Kidney glomerular epithelial cell (primary cell): ENCODE results near the gene CORO2A.
"Not testable (repeated sequence)": the region's sequence is repeated elsewhere in the genome, so short reads cannot be mapped to it uniquely, and the experiment has no call there.

Experiments used
- DNase-seq: peaks from one replicate; lab custom pipeline; 2025; lab: John Stamatoyannopoulos, UW

CORO2A gene

DNA sequence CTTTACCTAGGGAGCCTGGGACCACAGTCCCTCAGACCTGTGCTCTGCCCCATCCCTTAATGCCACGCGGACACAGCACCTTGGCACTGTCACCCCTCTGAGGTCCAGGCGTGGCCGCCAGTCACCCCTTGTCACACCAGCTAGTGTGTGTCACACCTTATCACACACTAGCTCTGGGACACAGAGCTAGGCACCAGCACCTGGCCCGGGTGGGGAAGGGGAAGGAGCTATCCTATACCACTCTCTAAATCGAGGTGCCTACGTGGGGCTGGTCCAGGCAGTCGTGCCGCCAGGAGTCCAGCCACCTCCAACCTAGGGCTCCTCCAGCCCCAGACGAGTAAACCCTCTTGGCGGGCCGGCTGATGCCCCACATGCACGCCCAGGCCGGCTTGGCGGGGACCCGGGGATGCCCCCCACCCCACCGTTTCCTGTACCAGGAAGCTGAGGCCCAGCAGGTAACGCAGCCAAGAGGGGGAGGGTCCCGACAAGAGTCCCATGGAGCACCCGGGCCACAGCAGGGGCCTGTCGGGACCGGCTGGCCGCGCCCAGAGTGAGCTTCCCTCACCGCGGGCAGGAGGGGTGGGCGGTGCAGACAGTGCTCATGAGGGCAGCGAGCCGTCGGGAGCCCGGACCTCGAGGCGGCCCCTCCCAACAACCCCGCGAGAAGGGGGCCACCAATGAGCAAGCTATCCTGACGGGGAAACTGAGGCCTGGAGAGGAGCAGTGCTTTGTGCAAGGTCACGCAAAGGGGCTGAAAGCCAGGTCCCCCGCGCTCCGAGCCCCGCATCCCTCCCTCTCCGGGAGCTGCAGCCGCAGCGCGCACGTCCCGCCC, 550 bp downstream of the CORO2A start:
- DNase-seq: no peak

DNA sequence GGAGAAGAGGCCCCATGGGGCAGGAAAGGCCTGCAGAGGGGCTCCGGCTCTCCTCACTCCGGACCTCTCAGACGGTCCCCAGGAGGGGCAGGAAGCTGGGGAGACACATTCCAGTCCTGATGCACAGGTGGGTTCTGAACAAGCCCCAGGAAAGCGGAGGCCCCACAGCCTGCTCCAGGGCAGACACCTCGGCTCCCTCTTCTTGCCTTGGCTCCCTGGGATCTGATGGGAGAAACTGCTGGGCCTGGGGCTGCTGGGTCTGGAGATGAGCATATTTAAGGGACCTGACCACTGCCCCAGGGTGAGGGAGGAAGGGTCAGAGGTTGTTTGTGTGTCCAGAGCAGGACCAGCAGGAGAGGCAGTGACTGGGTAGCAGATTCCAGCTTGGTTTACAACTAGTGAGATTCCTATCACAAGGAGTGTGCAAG, 1.2 kb downstream of the CORO2A start:
- no peak for DNase-seq

DNA sequence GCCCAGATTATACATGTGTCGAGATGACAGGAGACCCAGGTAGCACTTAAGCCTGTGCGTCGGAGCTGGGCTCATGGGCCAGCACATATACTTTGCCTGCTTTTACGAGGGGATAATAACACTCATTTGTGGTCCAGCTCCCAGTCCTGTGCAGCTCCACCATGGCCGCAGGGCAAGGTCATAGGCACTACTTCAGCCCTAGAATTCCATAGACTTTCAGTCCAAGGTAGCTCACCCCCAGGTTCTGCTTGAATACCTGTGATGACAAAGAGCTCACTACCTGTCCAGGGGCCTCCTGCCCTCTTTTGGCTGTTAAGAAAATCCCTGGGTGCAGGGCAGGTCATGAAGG, 1.7 kb downstream of the CORO2A start:
- no peak for DNase-seq

DNA sequence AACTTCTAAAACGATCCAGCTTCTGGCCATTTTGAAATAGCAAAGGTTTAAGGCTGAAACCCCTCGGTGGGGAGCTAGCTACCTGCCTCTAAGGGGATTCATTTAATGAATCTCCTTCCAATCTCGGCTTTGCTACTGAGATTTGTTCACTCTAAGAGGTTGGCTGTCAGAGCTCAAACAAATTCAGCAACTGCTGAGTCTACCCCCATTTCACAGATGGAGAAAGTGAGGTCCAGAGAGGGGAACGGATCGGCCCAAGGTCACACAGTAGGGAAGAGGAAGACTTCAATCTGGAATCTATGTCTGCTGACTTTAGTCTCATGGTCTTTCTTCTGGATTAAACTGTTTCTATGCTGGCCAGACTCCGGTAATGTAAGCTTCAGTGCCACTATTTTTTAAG, 3.0 kb downstream of the CORO2A start:
- DNase-seq: no peak

DNA sequence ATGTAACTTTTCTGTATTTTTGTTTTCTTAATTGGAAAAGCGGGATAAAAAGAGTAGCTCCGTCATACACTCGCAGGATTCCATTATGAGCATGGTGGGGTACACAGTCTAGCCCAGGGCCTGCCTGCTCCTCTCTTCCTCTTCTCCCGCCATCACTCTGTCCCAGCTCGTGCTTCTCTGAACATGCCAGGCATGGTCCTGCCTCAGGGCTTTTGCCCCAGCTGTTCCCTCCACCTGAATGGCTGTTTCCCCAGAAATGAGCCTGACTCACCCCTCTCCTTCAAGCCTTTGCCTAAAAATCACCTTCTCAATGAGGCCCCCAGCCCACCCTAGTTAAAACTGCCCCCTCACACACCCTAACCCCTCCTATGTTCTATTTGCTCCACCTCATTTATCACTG, 4.5 kb downstream of the CORO2A start:
- DNase-seq: no peak

DNA sequence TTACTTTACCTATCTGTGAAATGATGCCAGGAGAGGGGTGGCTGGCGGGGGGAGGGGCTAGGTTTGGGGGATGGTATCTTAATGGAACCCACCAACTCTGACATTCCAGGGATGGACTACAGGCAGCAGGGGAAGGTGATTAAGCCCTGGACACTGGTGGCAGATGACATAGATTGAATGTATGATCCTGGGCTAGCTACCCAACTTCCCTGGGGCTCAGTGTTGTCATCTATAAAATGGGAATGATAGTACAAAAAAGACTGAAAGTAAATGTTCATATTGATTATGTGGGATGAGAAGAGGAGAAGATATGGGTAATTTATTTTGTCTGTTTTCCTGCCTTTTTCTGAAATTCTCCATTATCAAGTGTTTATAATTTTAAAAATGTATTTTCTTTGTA, 6.2 kb downstream of the CORO2A start:
- DNase-seq: no peak

DNA sequence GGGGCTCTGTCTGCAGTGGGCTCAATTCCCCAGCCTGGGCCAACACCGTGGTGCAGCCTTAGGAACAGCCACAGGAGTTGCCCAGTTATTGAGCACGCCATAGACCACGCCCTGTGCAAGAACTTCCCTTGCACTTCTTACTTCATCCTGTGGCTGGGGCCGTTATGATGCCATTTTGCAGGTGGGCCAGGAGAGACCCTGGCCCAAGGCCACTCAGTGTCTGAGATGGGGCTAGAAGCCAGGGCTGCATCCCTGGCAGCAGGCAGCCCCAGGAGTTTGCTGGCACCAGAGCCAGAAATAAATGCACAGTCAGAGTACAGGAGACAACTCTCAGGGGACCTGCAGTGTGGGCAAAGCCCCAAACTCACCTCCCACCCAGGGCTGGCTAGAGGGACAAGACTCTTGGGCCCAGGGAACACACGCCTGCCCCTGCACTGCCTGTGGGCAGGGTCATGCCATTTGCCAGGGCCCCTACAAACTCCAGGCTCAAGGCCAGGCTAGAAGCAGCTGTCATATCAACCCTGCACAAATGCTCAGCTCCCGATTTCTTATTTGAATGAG, 6.7 kb downstream of the CORO2A start:
- no peak for DNase-seq

DNA sequence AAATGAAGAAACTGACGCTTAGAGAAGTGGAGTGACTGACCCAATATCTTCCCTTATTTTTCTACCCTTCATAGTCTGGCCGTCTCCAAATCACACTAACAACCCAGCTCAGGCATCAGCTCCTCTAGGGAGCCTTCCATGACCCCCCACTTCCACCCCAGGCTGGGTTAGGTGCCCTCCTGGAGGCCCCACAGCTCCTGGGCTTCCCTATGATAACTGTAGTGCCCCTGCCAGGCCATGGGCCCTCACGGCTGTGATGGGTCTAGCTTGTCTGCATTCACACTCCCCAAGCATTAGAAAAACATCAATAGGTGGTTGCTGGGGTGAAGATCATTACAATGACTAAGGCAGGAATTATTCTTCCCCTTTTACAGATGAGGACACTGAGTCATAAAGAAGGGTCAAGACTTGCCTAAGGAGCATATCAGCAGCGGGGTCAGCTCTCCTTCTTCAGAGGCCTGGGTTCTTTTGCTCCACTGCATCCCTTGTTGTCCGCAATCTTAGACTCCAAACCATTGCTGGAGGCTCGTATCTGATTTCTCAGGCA, 7.3 kb downstream of the CORO2A start:
- DNase-seq: no peak

DNA sequence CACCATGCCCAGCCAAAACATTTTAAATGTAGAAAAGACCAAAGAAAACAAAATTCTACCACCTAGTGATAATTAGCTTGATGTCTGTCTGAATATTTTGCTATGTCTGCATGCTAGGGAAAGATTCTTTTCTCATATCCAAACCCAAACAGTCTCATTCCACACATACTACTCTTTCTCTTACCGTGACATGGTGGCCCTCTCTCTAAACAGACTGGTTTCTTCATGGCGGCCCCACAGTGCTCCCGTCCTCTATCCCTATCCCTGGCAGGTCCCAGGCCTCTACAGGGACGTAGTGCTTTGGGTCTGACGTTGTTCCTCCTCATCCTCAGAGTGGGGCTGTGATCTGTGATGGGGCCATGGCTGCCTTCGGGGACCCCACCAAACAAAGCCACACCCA, 8.1 kb downstream of the CORO2A start:
- DNase-seq: no peak

DNA sequence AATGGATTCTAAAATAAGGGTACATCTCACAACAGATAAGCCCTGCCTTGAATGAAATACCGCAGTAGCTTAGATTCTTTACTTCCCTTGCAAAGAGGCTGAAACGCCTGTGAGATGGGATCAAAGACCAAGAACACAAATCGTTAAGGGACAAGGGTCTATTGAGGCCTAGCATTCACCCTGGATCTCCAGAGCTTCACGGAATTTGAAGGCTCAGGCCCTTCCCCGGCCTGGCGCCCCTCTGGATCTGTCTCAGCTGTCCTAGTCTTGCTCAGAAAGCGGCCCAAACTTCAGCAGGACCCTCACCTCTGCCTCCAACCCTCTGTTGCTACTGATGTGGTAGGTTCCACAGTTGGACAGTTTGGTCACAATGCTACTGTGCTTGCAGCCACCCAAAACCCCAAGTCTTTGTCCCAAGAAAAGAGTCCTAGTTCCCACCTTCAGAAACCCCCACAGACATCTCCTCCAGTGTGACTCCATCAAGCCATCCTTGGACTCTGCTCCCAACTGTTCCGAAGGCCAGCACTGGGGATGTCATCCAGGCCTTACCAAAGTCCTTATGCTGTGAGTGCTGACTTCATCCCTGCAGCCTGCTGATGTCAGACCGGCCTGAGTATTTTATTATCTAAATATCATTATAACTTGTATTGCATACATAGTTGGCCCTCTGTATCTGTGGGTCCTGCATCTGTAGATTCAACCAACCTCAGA, 9.4 kb downstream of the CORO2A start:
- DNase-seq: no peak

DNA sequence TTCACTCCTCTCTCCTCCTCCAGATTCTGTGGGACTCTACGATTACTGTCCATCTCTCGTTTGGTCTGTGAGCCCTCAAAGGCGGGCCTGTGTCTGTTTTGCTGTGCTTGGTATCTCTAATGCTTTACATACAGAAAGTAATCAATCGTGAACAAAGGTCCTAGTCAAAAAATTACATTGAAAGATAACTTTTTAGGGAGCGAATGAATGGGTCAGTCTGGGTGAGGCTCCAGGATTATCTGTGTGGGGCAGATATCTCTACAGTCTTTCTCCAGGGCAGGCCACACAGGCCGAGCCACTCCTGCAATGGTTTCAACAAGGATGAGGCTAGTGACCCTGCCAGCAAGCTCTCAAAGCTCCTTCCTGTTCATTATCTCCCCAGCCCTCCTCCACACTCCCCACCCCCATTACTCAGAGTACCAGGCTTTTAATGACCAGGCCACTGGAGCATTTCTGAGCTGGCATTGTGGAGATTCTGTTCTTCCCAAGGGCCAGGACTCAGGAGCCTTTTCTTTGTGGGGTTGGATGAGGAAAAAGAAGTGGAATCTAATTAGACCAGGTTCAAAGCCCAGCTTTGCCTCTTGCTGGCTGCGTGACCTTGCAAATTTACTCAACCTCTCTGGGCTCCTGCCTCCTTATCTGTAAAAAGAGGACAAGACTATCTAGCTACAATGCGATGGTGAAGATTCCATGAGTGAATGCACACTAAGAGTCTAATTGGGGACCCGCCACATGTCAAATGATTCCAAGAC, 10.2 kb downstream of the CORO2A start:
- peak; percentile 4 for DNase-seq

DNA sequence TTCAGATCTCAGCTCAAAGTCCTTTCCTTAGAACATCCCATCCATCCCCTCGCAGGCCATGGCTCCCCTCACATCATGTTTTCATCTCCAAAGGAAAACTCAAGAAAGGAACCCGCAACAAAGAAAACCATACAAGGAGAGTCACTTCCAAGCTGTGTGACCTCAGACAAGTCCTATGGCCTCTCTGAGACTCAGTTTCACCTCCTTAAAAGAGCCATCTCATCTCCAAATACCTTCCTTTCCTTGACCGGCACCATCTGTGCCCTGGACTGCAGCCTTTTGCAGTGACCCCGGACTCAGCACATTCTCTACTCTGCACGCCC, 10.7 kb downstream of the CORO2A start:
- DNase-seq: no peak

DNA sequence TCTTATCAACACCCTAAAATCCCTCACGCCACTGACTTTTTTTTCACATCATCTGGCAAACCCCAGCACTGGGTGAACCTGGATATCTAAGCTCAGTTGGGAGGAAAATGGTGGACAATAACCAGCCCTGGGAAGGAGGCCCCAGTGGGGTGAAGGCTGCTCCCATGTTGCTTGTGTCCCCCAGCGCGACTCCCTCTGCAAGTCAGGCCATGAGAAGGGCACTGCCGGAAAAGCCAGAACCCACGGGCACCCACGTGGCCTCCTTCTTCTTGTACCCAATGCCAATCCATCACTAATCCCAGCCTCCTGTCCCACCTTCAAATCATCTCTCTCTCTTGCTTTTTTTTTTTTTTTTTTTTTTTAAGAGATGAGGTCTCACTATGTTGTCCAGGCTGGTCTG, 11.4 kb downstream of the CORO2A start:
- no peak for DNase-seq

DNA sequence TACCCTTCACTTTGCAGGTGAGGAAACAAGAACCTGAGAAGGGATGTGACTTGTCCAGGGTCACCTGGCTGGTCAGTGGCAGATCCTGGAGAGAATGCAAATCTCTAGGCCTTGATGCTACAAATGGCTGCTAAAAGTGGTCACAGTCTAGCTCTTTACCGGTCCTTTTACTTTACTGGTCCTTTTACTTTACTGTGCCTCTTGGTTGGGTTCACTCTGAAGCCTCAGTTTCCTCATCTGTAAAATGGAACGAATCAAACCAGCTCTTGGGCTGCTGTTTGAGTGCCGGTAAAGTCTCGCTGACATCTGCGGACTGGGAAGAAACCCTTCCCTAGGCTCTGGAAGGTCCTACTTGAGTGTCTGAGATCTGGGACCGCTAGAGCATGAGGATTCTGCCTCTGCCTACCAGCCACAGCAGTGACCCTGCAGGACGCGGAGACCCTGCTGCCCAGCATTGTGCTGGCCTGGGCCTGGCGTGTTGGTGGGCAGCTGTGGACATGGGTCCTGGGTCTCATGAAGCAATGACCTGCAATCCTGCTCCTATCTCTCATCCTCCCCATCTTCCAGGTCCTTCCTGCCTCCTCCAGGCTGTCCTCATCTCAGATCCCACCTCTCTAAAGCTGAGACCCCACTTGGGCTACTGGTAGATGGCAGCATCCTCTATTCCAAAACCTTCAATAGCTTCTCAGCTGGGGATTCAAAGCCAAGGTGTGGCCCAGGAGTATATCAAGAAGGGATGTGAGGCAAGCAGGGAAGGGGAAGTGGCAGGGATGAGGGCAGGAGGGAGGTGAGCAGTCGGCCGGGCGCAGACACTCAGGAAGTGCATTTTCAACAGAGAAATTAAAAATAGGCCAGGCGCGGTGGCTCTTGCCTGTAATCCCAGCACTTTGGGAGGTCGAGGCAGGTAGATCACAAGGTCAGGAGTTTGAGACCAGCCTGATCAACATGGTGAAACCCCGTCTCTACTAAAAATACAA, 13.3 kb downstream of the CORO2A start:
- DNase-seq: no peak

DNA sequence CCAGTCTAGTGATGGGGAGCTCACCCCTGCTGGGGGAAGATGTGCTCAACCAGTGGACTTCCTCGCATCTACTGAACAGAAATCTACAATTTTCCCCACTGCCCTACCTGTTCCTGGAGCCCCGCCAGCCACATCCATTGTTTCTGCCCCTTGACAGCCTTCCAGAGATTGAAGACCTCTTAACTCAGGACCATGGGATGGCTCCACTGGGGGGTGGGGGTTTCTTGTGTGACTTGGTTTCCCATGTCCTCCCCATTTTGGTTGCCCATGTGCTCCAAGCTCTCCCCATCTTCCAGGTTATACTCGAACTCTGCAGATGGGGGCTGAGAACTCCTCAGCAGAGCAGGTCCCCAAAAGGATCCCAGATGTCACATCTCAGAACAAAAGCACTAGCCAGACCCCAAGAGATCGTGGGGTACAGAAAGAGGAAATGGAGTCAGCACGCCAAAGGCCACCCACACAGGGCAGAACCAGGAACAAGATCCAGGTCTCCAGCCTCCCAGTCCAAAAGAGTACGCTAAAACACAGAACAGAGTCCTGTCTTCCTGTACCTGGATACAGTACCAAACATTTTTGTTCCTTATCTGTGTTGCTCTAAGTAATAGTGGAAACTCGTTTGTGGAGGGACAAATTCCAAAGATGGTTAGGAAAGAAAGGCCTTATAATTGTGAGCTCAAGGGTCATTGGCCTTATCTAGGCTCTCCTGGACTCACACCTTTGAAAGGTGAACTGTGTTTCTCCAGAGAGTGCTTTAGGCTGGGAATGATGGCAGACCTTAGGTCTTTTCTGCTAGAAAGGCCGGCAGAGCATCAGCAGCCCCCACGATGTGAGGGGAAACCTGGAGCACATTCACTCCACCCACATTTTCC, 15.8 kb downstream of the CORO2A start:
- no peak for DNase-seq

DNA sequence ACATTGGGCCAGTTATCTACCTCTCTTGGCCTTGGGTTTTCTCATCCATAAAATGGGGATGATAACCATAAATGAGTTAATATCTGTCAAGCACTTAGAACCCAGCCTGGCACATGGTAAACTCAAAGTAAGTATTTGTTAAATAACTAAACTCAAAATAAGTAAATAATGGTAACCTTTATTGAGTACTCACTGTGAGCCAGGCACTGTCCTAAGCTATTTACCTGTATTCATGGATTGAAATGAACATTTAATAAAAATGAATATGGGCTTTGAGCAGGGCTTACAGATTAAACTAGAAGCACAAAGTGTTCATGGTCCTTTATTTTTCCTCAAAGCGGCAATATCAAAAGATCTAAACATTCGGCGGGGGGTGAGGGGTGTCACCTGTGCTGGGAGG, 16.7 kb downstream of the CORO2A start:
- no peak for DNase-seq

DNA sequence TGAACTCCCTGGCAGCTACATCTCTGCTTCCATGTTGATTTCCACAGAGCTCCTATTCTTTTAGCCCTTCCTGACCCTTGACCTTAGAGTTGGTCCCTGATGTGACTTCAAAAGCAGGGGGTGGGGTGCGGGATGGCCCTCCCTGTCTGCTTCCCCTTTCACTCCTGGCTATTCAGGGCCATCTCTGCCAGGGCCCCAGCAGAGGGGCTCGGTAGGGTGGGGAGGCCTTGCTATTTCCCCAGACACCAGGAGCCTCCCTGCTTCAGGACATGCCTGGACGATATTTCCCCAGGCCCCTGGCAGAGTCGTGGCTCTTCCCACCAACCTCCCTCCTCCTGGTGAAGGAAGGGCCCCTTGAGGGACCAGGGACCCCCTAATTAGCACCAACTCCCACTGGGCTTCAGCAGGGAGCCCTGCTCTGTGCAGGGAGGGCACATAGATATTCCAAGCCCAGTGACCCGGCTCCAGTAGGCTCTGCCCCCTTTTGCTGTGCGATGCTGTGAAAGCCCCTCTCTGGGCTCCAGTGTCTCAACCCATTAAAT, 17.3 kb downstream of the CORO2A start:
- no peak for DNase-seq

DNA sequence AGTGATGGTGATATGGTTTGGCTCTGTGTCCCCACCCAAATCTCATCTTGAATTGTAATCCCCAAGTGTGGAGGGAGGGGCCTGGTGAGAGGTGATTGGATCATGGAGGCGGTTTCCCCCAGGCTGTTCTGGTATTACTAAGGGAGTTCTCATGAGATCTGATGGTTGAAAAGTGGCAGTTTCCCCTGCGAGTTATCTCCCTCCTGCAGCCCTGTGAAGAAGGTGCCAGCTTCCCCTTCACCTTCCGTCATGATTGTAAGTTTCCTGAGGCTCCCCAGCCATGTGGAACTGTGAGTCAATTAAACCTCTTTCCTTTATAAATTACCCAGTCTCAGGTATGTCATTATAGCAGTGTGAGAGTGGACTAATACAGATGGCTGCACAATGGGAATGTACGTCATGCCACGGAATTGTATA, 17.9 kb downstream of the CORO2A start:
- not testable (repeated sequence) for DNase-seq

DNA sequence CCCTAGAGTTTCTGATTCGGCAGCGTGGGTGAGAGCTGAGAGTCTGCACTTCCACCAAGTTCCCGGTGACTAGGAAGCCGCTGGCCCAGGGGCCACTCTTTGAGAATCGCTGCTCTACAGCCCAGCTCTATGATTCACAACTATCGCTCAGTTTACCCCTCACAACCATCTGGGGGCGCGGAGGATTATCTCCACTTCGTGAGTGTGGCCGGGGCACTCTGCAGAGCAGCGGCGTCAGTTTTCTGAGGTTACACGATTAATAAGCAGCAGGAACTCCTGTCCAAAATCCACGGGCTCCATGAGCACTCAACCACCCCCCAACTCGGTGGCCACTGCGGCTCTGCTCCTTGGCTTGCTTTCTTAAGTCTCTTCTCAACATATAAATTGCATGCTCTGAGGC, 19.3 kb downstream of the CORO2A start:
- DNase-seq: no peak

DNA sequence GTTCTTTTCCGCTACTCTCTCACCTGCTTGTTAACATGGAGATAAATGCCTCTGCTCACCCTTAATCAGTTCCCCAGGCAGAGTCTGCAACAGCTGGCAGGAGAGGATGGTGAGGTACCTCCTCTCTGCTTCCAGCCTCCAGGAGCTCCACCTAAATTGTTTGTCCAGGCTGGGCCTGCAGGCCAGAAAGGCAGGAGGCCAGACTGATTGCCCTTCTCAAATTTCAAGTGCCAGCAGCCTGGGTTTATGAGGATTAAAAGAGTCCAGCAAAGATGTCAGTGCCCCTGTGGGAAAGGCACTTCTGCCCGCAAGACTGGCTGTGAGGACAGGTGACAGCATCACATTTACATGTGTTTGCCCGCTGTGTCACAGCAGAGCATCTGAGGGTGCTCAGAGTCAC, 19.8 kb downstream of the CORO2A start:
- DNase-seq: no peak
